ENCODE results near the gene EMX1.
A peak's percentile ranks its signal among the peaks of the same experiment; 100 is the strongest.

EMX1 gene

DNA sequence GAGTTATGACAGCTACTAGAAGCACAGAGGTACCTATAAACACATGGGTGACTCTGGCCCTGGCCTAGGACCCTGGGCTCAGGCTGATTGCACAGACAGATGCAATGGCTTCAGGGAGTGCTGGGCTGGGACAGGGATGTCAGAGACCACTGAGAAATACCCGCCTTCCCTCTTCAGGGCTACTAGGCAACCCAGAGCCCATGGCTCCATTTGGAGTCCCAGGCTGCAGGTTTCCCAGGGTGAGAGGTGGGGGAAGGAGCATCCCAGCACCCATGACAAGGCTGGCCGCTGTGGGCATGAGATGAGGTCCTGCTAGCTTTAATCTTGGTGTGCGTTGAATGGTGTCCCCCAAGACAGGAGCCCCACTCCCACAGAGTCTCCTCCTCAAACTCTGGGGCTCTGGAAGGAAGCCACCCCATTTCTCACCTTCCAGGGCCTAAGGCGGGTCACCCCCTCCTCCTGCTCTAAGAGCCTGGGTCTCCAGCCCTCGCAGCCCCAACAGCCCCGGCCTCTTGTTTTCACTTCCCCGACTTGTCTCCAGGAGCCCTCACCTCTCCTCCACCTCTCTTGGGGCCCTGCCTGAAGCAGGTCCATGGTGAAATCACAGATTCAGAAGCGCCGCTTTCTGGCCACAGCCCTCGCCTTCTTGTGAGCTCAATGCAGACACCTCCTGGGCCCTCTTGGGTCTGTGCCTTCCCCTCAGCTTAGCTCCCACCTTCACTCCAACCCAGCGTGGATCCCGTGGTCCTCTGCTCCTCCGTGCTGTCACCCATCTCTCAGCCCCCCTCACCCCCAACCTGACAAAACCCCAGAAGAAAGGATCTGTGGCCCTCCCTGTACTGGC, 41.4 kb downstream of the EMX1 start:
- DNase-seq (ENCODE audit: low spot score): no peak

- DNase-seq (ENCODE audit: low spot score): no peak
Observed at GRCh38 chr2:72959554-72959953, 42.2 kb downstream of the EMX1 start.

DNA sequence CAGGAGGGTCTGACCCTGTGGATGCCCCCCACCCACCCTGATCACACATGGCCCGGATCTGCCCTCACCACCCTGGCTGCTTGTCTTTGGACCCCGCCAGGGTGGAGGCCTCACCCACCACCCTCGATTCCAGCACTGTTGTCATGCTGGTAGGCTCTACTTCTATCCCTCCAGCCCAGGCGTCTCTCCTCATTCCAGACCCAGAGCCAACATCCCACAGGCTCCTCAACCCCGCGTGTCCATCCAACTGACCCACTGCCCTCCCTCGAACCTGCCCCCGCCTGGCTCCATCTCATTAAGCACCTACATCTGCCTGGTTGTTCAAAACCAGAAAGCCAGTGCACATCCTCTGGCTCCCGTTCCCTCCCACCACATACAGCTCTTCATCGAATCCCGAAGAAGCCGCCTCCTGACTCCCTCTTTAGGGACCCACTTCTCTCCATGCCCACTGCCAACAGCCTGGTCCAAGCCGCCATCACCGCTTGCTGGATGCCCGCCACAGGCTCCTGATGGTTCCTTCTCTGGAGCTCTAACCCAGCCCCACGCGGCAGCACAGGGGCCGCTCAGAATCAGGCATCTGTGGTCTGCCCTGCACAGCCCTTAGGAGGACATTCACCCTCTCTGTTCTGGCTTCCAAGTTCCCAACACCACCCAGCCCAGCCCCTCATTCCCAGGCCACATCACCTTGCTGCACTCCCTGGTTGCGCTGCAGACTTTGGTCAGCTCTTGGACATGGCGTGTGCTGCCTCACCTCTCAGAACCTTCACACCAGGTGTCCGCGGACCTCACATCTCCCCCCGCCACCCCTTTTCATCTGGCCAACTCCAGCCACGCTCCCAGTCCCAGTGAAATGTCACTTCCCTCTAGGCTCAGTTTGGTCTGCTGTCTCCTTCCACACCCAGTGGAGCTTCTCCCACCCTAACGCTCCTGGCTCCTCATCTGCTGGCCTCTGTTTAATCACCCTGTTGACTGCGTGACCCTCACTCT, 43.0 kb downstream of the EMX1 start:
- no peak for DNase-seq (ENCODE audit: low spot score)

DNA sequence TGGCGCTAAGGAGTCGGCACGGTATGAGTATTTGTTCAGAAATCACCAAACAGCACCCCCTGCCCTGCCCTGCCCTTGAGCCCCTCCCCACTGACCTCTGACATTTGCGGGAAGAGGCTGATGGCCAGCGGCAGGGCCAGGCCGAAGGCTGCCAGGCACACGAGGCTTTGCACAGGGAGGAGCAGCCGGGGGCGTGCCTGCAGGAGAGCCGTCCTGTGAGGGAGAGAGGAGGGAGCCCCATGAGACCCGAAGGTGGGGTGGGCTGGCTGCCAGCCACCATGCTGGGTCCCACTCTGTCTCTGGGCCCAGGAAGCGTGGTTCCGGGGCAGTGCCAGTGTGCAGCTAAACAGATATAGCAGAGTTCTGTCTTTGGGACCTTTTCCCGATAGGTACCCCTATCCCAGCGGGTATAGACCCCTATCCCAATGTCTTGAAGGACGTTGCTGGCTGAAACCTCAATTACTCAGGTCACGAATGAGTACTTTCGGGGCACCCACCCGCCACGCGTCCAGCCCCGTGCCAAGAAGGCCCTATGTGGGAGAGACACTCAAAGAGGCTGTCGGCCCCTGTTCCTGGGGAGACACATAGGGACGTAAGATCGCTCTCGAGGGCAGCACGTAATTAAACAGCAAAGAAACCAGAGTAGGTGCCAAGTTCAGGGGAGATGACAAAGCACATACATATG, 43.9 kb downstream of the EMX1 start:
- DNase-seq (ENCODE audit: low spot score): no peak

- no peak for DNase-seq (ENCODE audit: low spot score)
Observed at GRCh38 chr2:72961853-72962468, 44.6 kb downstream of the EMX1 start.

- no peak for DNase-seq (ENCODE audit: low spot score)
Observed at GRCh38 chr2:72962911-72963310, 45.6 kb downstream of the EMX1 start.

DNA sequence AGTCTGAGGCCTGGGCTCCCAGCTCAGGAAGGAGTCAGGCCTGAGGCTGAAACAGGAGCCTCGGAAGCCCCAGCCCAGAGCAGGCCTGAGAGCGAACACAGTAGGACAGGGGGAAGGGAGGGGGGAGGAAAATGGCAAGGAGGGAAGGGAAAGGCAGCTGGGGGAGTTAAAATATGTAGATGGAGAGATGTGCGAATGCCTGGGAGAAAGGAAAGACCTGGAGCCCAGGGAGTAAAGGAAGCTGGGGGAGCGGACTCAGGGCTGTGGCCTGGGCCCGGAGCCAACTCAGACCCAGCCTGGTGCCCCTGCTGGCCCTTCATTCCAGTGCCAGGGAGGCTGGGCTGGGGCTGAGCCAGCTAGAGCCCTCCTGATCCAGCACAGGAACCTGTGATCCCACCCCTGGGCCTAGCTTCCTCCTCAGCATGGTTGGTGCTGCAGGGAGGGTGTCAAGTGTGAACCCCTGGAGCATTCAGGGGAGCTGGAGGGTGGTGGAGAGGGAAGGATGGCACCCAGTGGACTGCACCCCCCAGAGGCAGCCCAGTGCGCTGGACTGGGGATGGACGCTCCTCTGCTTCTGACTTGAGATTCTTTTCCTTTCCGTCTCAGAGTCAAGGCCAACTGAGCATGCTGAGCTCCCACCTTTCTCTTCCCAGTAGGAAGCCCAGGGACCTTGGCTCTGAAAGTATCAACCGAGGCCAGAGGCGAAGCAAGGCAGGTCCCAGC, 46.3 kb downstream of the EMX1 start:
- peak; percentile 82 for DNase-seq (ENCODE audit: low spot score)

GRCh38 chr2:72964146-72964525, 46.8 kb downstream of the EMX1 start:
- DNase-seq (ENCODE audit: low spot score): no peak

- DNase-seq (ENCODE audit: low spot score): no peak
Observed at GRCh38 chr2:72965016-72965415, 47.7 kb downstream of the EMX1 start.

GRCh38 chr2:72965770-72966450, 48.6 kb downstream of the EMX1 start:
- DNase-seq (ENCODE audit: low spot score): no peak

- DNase-seq (ENCODE audit: low spot score): no peak
Observed at GRCh38 chr2:72968286-72968685, 51.0 kb downstream of the EMX1 start.

DNA sequence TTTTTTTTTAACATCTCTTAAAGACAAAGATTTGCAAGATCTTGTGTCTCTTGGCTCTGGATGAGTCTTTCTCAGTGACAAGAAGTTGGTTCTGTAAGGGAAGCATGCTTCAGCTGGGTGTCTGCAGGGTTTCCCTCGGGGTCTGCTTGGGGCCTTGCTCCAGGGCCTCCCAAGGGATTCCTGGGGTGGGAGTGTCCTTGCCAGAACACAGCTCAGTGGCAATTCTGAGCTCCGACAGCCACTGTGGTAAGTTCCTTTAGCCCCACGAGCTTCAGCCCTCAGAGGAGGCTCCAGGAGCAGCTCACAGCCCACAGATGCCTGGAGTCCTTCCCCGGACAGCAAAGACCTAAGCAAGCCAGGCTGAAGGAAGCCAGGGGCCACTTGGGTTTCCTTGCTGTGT, 52.4 kb downstream of the EMX1 start:
- DNase-seq (ENCODE audit: low spot score): no peak

- DNase-seq (ENCODE audit: low spot score): no peak
Observed at GRCh38 chr2:72971036-72971435, 53.7 kb downstream of the EMX1 start.

- DNase-seq (ENCODE audit: low spot score): no peak
Observed at GRCh38 chr2:72972352-72973136, 55.2 kb downstream of the EMX1 start.

- no peak for DNase-seq (ENCODE audit: low spot score)
Observed at GRCh38 chr2:72973137-72973535, 55.8 kb downstream of the EMX1 start.

- DNase-seq (ENCODE audit: low spot score): peak; percentile 93
Observed at GRCh38 chr2:72973566-72974435, 56.5 kb downstream of the EMX1 start.

DNA sequence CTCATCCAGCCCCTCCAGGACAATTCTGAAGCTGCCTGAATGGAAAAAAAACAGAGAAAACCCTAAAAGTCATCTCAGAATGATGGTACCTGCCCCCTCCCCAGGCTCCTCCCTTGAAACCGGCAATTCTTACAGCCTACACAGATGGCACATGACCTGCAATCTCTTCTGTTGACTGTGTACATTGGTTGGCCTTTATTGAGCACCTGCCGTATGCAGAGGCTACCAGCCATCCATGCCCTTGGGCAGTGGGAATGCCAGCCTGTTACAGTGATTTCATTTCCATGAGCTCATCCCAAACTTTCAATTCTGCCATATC, 57.1 kb downstream of the EMX1 start:
- no peak for DNase-seq (ENCODE audit: low spot score)

DNA sequence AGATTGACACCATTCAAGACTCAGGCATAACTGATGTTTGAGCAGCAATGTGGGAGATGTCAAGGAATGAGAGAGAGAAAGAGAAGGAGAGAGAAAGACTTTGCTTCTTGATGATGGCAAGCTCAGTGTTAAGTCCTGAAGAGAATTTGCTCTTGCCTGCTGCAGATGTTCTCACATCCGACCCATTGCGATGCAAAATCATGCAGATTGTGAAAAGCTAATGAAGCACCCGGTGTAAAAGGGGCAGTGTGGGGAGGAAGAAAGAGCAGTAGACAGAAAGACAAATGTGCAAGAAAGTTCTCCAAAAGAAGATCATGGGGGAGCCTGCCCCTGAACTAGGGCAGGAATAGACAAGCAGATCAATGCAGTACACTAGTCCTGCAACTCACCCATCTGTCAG, 57.7 kb downstream of the EMX1 start:
- DNase-seq (ENCODE audit: low spot score): no peak

- no peak for DNase-seq (ENCODE audit: low spot score)
Observed at GRCh38 chr2:72979896-72980295, 62.6 kb downstream of the EMX1 start.

Measured in iPS-NIHi11 (cell line).